Sigmoid colon (tissue), 4 donors: ENCODE measurements around the gene WHRN.

Experiments
- CTCF ChIP-seq, 4 experiments: fragments of 450-650 bp in 3 of 4; fragments of 200-600 bp in 1 of 4; IDR thresholded peaks; one replicate each; pipeline ENCODE4 v1.5.1; 2016 to 2019; ENCODE audit warnings: antibody characterized with exemption in 4 of 4, mild to moderate bottlenecking in 3 of 4, moderate library complexity in 2 of 4
- EP300 ChIP-seq, 4 donors: sonication (generic); formaldehyde crosslinking; IDR thresholded peaks; one replicate each; pipeline ENCODE4 v1.6.1; 2017; ENCODE audit warnings: antibody characterized with exemption in 4 of 4
- POLR2A ChIP-seq, 2 donors: fragments of 450-650 bp; IDR thresholded peaks; one replicate each; pipeline ENCODE4 v1.6.1; 2016; ENCODE audit warnings: antibody characterized with exemption in 2 of 2, mild to moderate bottlenecking in 2 of 2, moderate library complexity in 2 of 2

GRCh38 chr9:114518599-114519022 lies 13.3 kb upstream of the WHRN start:
- TF ChIP-seq POLR2A (IDR thresholded peaks at IDR 0.05) = no peak
- no peak for TF ChIP-seq CTCF (IDR thresholded peaks at IDR 0.05)
- TF ChIP-seq EP300 (IDR thresholded peaks at IDR 0.05) = no peak
